ENCODE measurements around the gene ZDHHC14. TPM values are rescaled to one million over a fixed set of nuclear protein-coding genes. Genes with fewer than 3 reads are reported as not detected.

Gene ZDHHC14
- total and polyA plus RNA-seq, 8 donors, result 8.2 to 33.2 (median 25.8) TPM

- Histone ChIP-seq H3K9me3 (no peaks in the 10 kb centered on the region), H3K36me3 (no peaks in the 10 kb centered on the region), H3K4me3 (no peak overlapping the region), H3K27me3 (no peaks in the 10 kb centered on the region), H3K4me1 (no peaks in the 10 kb centered on the region), H3K27ac (no peak overlapping the region)
- intact Hi-C loops (cut with DNase I), result no loop called here
- ATAC-seq, result no peak
- no peak for TF ChIP-seq CTCF (IDR thresholded peaks at IDR 0.05)
- DNase-seq, result no peak
Observed at GRCh38 chr6:157635388-157636244, 254.6 kb downstream of the ZDHHC14 start.

- ATAC-seq (no peak), DNase-seq (no peak)
- intact Hi-C loops (cut with DNase I), result no loop called here
- Histone ChIP-seq H3K4me1 (no peaks in the 10 kb centered on the region), H3K27me3 (no peaks in the 10 kb centered on the region), H3K4me3 (no peak overlapping the region), H3K36me3 (no peaks in the 10 kb centered on the region), H3K9me3 (no peaks in the 10 kb centered on the region), H3K27ac (no peak overlapping the region)
- TF ChIP-seq CTCF (IDR thresholded peaks at IDR 0.05), result no peak
Observed at GRCh38 chr6:157637516-157637915, 256.5 kb downstream of the ZDHHC14 start.

GRCh38 chr6:157637941-157638662 lies 257.1 kb downstream of the ZDHHC14 start:
- no peak for ATAC-seq
- no peaks in the 10 kb centered on the region for H3K4me1 ChIP-seq
- no peaks in the 10 kb centered on the region for H3K9me3 ChIP-seq
- no peaks in the 10 kb centered on the region for H3K36me3 ChIP-seq
- H3K4me3 ChIP-seq, result no peak overlapping the region
- no peak overlapping the region for H3K27ac ChIP-seq
- TF ChIP-seq CTCF (IDR thresholded peaks at IDR 0.05), result no peak
- intact Hi-C loops (cut with DNase I), result no loop called here
- no peak for DNase-seq
- no peaks in the 10 kb centered on the region for H3K27me3 ChIP-seq

GRCh38 chr6:157638779-157639178 lies 257.8 kb downstream of the ZDHHC14 start:
- H3K27me3 ChIP-seq, result no peaks in the 10 kb centered on the region
- no peaks in the 10 kb centered on the region for H3K4me1 ChIP-seq
- intact Hi-C loops (cut with DNase I), result no loop called here
- DNase-seq (no peak), ATAC-seq (no peak)
- TF ChIP-seq CTCF (IDR thresholded peaks at IDR 0.05), result no peak
- H3K9me3 ChIP-seq, result no peaks in the 10 kb centered on the region
- H3K4me3 ChIP-seq, result no peak overlapping the region
- H3K27ac ChIP-seq, result no peak overlapping the region
- no peaks in the 10 kb centered on the region for H3K36me3 ChIP-seq

DNA sequence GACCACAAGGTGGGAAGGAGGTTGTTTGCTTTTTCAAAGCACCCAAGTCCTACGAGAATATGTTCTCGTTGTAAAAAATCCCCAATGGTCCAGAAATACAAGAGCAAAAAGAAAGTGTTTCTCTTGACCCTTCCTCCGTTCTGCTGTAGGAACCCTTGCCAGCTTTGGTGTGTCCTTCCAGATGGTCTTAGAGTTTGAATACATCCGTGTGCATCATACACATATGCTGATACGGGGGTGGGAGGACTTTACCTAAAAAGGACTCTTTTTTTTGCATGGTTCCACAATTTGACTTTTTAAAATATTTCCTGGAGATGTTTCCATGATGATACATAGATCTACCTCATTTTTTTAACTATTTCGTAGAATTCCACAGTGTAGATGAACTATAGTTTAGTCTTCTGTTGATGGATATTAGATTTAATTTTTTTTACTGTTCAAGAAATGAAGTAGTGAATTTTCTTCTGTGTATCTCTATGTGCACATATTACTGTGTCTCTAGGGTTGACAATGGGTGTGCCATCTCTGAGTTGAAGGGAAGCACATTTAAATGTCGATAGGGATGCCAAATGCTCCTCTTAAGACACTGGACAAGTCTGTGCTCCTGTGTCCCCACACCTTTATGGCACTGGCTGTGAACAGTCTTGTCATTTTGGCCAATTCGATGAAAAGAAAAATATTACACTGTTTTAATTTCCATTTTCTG lies 259.9 kb downstream of the ZDHHC14 start:
- H3K9me3 ChIP-seq, result no peaks in the 10 kb centered on the region
- ATAC-seq, result no peak
- no peak overlapping the region for H3K4me3 ChIP-seq
- TF ChIP-seq CTCF (IDR thresholded peaks at IDR 0.05), result no peak
- no peak overlapping the region for H3K27ac ChIP-seq
- H3K4me1 ChIP-seq, result no peaks in the 10 kb centered on the region
- H3K36me3 ChIP-seq, result no peaks in the 10 kb centered on the region
- peaks cover 0 to 4% of the 10 kb centered on the region in 2 donors for H3K27me3 ChIP-seq
- DNase-seq, result no peak
- intact Hi-C loops (cut with DNase I), result no loop called here

Data from left lung (tissue), 10 donors.